GM12878 (cell line): ENCODE measurements around the gene TPK1. TPM values are rescaled to one million over a fixed set of nuclear protein-coding genes. Genes with fewer than 3 reads are reported as not detected.

Experiments used
- ATAC-seq: fragments of 200-7000 bp; cut with Tn5 transposase; 3 replicates; pipeline ENCODE4 v1.9.1; 2020; ENCODE audit warnings: mild to moderate bottlenecking, moderate library complexity
- BruUV-seq: library from RNA; stranded (reverse); fragments of 400-500 nt; replicated peaks from 2 replicates; lab custom pipeline; 2021; lab: Mats Ljungman, UMichigan
- CTCF ChIA-PET: fragments of 300-600 bp; sonication (Branson Sonifier 250); formaldehyde crosslinking; extraction: SDS; loops from one replicate; lab custom pipeline; 2021; ENCODE audit warnings: inconsistent platforms; lab: Yijun Ruan, JAX
- POLR2A ChIA-PET: fragments of 350-600 bp; formaldehyde crosslinking; extraction: SDS; loops from one replicate; lab custom pipeline; 2021; ENCODE audit warnings: inconsistent platforms; lab: Charles Lee
- RAD21 ChIA-PET: fragments of 300-600 bp; sonication (Branson Sonifier 250); formaldehyde crosslinking; loops from one replicate; lab custom pipeline; 2023; ENCODE audit warnings: antibody characterized with exemption; ENCODE audit not compliant: unreplicated experiment; lab: Charles Lee
- SMC1A ChIA-PET: fragments of 300-600 bp; sonication (Branson Sonifier 250); formaldehyde crosslinking; loops from one replicate; lab custom pipeline; 2023; ENCODE audit not compliant: unreplicated experiment, uncharacterized antibody; lab: Charles Lee
- DNase-seq: peaks from one replicate; pipeline ENCODE4 v3.0.0-alpha.2; 2011; ENCODE audit warnings: low read depth, low spot score
- FAIRE-seq: peaks from 3 replicates; lab custom pipeline; 2011; peaks lifted over from hg19 to GRCh38; lab: Jason Lieb, UNC
- H2AFZ ChIP-seq: 2 replicates; pipeline ENCODE4 v1.6.0; 2011; ENCODE audit warnings: low read depth, low read length, control low read depth; ENCODE audit not compliant: control insufficient read depth
- H3K27ac ChIP-seq: 2 replicates; pipeline ENCODE4 v1.5.1; 2011; ENCODE audit warnings: control low read depth; ENCODE audit not compliant: control insufficient read depth, insufficient read depth
- H3K27me3 ChIP-seq, 2 experiments: replicated peaks in 1 of 2; 2 replicates each; pipeline versions ENCODE4 v1.6.0 to v1.6.1; 2011; ENCODE audit warnings: low read length in 1 of 2; ENCODE audit not compliant: control insufficient read depth in 2 of 2, insufficient read depth in 2 of 2
- H3K36me3 ChIP-seq, 2 experiments: 2 replicates each; pipeline ENCODE4 v1.5.1; 2011; ENCODE audit warnings: low read length in 1 of 2; ENCODE audit not compliant: control insufficient read depth in 2 of 2, insufficient read depth in 2 of 2
- H3K4me1 ChIP-seq: 2 replicates; pipeline ENCODE4 v1.6.1; 2011; ENCODE audit warnings: mild to moderate bottlenecking, low read length, moderate library complexity, mixed read lengths; ENCODE audit not compliant: control insufficient read depth, insufficient read depth
- H3K4me2 ChIP-seq: 2 replicates; pipeline ENCODE4 v1.6.0; 2011; ENCODE audit warnings: control low read depth; ENCODE audit not compliant: control insufficient read depth, insufficient read depth
- H3K4me3 ChIP-seq: fragments of 200-600 bp; sonication (generic); 2 replicates; pipeline ENCODE4 v1.5.1; 2016
- H3K79me2 ChIP-seq: 2 replicates; pipeline ENCODE4 v1.6.0; 2011; ENCODE audit warnings: low read length; ENCODE audit not compliant: control insufficient read depth, insufficient read depth
- H3K9ac ChIP-seq: 2 replicates; pipeline ENCODE4 v1.8.0; 2011; ENCODE audit warnings: low read length, control low read depth, mixed read lengths; ENCODE audit not compliant: control insufficient read depth, insufficient read depth
- H3K9me3 ChIP-seq: replicated peaks from 3 replicates; pipeline ENCODE4 v1.5.1; 2011; ENCODE audit warnings: mild to moderate bottlenecking, low read length; ENCODE audit not compliant: control insufficient read depth, insufficient read depth
- H4K20me1 ChIP-seq: 2 replicates; pipeline ENCODE4 v1.6.0; 2011; ENCODE audit not compliant: control insufficient read depth, insufficient read depth
- CBFB ChIP-seq: IDR thresholded peaks from 2 replicates; pipeline ENCODE4 v1.6.1; 2016; ENCODE audit warnings: antibody characterized with exemption, low read depth
- DPF2 ChIP-seq: fragments of 450-650 bp; IDR thresholded peaks from 2 replicates; pipeline ENCODE4 v1.6.1; 2017; ENCODE audit warnings: mild to moderate bottlenecking
- EGR1 ChIP-seq, 2 experiments: IDR thresholded peaks; 1 replicate in 1 of 2; 2 replicates in 1 of 2; pipeline ENCODE4 v1.6.1; 2011 to 2012; ENCODE audit warnings: low read depth in 2 of 2, low read length in 2 of 2, borderline replicate concordance in 1 of 2, mild to moderate bottlenecking in 1 of 2, moderate library complexity in 1 of 2
- MYB ChIP-seq: fragments of 150-350 bp; IDR thresholded peaks from 2 replicates; pipeline ENCODE4 v1.6.1; 2014; ENCODE audit warnings: mild to moderate bottlenecking, low read depth, low read length, borderline replicate concordance
- NR2F1 ChIP-seq: fragments of 450-650 bp; conservative IDR thresholded peaks from 2 replicates; pipeline ENCODE4 v1.6.1; 2017; ENCODE audit warnings: mild to moderate bottlenecking
- SMAD1 ChIP-seq: fragments of 450-650 bp; IDR thresholded peaks from 2 replicates; pipeline ENCODE4 v1.6.1; 2018; ENCODE audit warnings: mild to moderate bottlenecking, low read depth; ENCODE audit not compliant: partially characterized antibody
- SREBF2 ChIP-seq: IDR thresholded peaks from 2 replicates; pipeline ENCODE4 v1.6.1; 2012; ENCODE audit warnings: mild to moderate bottlenecking, low read length
- SUZ12 ChIP-seq: fragments of 200-600 bp; sonication (generic); IDR thresholded peaks from one replicate; pipeline ENCODE4 v1.6.1; 2018; ENCODE audit warnings: antibody characterized with exemption, mild to moderate bottlenecking; ENCODE audit not compliant: unreplicated experiment
- ZNF274 ChIP-seq: IDR thresholded peaks from one replicate; pipeline ENCODE4 v1.8.0; 2011; ENCODE audit not compliant: insufficient read length, insufficient read depth
- WGBS: methylation state at CpG from one replicate; pipeline ENCODE4 v1.1.6; 2016; ENCODE audit warnings: low lambda C conversion rate; ENCODE audit not compliant: insufficient replicate concordance, insufficient coverage; ENCODE audit errors: missing lambda C conversion rate; 5-methylcytosine and 5-hydroxymethylcytosine counted together
- in situ Hi-C: fragments of 300-500 bp; cut with MboI; formaldehyde crosslinking; loops from 9 replicates; pipeline ENCODE4 v1.14.3; 2018; ENCODE audit warnings: mixed read lengths
- intact Hi-C: fragments of 100-400 bp; cut with micrococcal nuclease; formaldehyde crosslinking; loops from one replicate; pipeline ENCODE4 v1.14.2; 2022; ENCODE audit not compliant: unreplicated experiment
- polyA plus RNA-seq, 11 experiments: library from polyadenylated mRNA; depleted of rRNA in 4 of 11; unstranded in 6 of 11; stranded (reverse) in 5 of 11; fragments of >200 nt; fragmentation: Nextera tagmentation in 4 of 11; fragmentation: Illumina TruSeq in 1 of 11; extraction: Ambion mirVana in 4 of 11; extraction: Trizol in 1 of 11; gene quantifications; 1 replicate in 1 of 11; 2 replicates in 10 of 11; pipeline versions ENCODE4 v1.2.1 to v1.2.3, GENCODE V29; 2011 to 2016; ENCODE audit warnings: inconsistent platforms in 2 of 11, missing spikeins in 2 of 11, low read depth in 1 of 11
- total RNA-seq, 4 experiments: library from RNA; depleted of rRNA in 3 of 4; stranded (reverse); fragments of >200 nt in 3 of 4; fragmentation: Illumina TruSeq in 1 of 4; extraction: Trizol in 1 of 4; gene quantifications; 2 replicates each; pipeline versions ENCODE4 v1.2.1 to v1.2.3, GENCODE V29; 2013 to 2021
- TF ChIP-seq, protein P1 (sequence below): fragments of 450-650 bp; IDR thresholded peaks from 2 replicates; pipeline ENCODE4 v1.6.1; 2016; ENCODE audit warnings: mild to moderate bottlenecking
- TF ChIP-seq, protein P2 (sequence below): fragments of 450-650 bp; IDR thresholded peaks from 2 replicates; pipeline ENCODE4 v1.6.1; 2016; ENCODE audit warnings: mild to moderate bottlenecking, moderate library complexity, borderline replicate concordance

Gene TPK1
- total and polyA plus RNA-seq, 10 of the 15 experiments (the other 5 are each of a cell fraction or from before 2014, with no cell fraction given): 7.1 to 19.0 (median 9.3) TPM

- RAD21 ChIA-PET: no interaction called here
Measured at GRCh38 chr7:144568233-144568632, 267.6 kb downstream of the TPK1 start.

More at GRCh38 chr7:144568233-144568632, 267.6 kb downstream of the TPK1 start:
- ChIA-PET POLR2A (no interaction called here), SMC1A (no interaction called here), CTCF (no interaction called here)
- no peak for DNase-seq
- Histone ChIP-seq H3K27me3 (no peaks in the 10 kb centered on the region), H3K4me3 (no peak overlapping the region), H3K9ac (no peak overlapping the region), H3K4me1 (no peaks in the 10 kb centered on the region), H2AFZ (no peak overlapping the region), H3K36me3 (no peaks in the 10 kb centered on the region), H3K79me2 (no peaks in the 10 kb centered on the region), H3K27ac (no peak overlapping the region), H3K9me3 (no peaks in the 10 kb centered on the region), H4K20me1 (no peaks in the 10 kb centered on the region), H3K4me2 (no peak overlapping the region)
- TF ChIP-seq CBFB (no peak), SMAD1 (no peak), ZNF274 (no peak), EGR1 (IDR thresholded peaks at IDR 0.05; ENCODE audit: borderline replicate concordance in 1 of 2, low read depth in 2 of 2, low read length in 2 of 2) (no peak), NR2F1 (no peak), SUZ12 (no peak), MYB (no peak), SREBF2 (no peak), DPF2 (no peak)
- TF ChIP-seq, protein P1, sequence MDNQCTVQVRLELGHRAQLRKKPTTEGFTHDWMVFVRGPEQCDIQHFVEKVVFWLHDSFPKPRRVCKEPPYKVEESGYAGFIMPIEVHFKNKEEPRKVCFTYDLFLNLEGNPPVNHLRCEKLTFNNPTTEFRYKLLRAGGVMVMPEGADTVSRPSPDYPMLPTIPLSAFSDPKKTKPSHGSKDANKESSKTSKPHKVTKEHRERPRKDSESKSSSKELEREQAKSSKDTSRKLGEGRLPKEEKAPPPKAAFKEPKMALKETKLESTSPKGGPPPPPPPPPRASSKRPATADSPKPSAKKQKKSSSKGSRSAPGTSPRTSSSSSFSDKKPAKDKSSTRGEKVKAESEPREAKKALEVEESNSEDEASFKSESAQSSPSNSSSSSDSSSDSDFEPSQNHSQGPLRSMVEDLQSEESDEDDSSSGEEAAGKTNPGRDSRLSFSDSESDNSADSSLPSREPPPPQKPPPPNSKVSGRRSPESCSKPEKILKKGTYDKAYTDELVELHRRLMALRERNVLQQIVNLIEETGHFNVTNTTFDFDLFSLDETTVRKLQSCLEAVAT: no peak
- TF ChIP-seq, protein P2, sequence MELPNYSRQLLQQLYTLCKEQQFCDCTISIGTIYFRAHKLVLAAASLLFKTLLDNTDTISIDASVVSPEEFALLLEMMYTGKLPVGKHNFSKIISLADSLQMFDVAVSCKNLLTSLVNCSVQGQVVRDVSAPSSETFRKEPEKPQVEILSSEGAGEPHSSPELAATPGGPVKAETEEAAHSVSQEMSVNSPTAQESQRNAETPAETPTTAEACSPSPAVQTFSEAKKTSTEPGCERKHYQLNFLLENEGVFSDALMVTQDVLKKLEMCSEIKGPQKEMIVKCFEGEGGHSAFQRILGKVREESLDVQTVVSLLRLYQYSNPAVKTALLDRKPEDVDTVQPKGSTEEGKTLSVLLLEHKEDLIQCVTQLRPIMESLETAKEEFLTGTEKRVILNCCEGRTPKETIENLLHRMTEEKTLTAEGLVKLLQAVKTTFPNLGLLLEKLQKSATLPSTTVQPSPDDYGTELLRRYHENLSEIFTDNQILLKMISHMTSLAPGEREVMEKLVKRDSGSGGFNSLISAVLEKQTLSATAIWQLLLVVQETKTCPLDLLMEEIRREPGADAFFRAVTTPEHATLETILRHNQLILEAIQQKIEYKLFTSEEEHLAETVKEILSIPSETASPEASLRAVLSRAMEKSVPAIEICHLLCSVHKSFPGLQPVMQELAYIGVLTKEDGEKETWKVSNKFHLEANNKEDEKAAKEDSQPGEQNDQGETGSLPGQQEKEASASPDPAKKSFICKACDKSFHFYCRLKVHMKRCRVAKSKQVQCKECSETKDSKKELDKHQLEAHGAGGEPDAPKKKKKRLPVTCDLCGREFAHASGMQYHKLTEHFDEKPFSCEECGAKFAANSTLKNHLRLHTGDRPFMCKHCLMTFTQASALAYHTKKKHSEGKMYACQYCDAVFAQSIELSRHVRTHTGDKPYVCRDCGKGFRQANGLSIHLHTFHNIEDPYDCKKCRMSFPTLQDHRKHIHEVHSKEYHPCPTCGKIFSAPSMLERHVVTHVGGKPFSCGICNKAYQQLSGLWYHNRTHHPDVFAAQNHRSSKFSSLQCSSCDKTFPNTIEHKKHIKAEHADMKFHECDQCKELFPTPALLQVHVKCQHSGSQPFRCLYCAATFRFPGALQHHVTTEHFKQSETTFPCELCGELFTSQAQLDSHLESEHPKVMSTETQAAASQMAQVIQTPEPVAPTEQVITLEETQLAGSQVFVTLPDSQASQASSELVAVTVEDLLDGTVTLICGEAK: no peak
- FAIRE-seq: no peak
- no TSS peak for BruUV-seq
- 67% methylated on average over 3 of the region's 3 CpGs for WGBS
- no peak for ATAC-seq
- in situ Hi-C loops: no loop called here
- intact Hi-C loops: no loop called here
